A204.1 (cell line): ENCODE data around the gene SFMBT1.

ENCODE experiments used
- FAIRE-seq: peaks from 2 replicates; lab custom pipeline; 2012; peaks lifted over from hg19 to GRCh38; lab: Jason Lieb, UNC

SFMBT1 gene

DNA sequence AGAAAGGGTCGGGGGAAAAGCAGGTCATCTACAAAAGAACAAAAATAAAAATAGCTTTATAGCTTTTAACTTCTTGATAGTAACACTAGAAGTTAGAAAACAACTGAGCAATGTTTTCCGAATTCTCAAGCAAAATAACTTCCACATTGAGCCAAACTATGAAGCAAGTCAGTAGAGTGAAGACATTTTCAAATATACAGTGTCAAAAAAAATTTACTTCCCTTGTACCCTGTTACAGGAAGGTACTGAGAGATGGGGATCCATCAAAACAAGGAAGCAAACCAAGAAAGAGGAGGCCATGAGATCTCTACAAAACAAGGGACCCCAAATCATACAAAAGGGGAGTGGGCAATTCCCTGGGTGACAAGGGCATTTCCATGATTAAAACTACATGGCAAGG lies 121.9 kb downstream of the SFMBT1 start:
- FAIRE-seq, result no peak

- FAIRE-seq, result no peak
Observed at GRCh38 chr3:52920841-52921240, 125.0 kb downstream of the SFMBT1 start.

DNA sequence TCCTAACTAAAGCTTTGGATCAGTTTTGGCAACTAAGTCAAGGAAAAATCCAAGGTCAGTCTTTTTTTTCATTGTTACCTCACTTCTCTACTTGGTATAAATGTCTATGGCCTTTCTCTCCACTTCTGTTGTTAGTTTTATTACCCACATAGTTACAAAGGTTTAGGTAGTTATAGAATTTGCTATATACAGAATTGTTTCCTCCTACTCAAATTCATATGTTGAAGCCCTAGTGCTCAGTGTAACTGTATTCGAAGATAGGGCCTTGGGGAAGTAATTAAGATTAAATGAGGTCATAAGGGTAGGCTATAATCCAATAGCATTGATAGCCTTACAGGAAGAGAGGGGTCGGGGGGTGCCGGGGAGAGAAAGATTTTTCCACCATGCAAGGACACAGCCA lies 128.8 kb downstream of the SFMBT1 start:
- FAIRE-seq, result no peak

DNA sequence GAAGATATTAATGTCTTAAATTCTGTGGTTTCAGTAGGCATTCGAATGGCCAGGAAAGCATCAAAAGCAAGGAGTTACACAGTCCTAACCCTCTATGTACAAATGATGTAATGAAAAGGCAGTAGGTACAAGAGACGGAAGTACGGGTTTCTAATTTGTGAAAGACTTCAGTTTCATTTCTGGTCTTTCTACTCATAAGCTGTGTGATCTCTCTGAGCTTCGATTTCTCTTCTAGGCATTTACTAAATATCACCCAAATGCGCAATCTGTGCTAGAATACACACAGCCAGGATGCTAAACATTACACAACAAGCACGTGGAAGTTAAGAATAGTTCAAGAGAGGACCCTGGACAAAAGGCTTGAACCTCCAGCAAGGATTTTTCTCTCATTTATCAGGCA lies 130.6 kb downstream of the SFMBT1 start:
- FAIRE-seq, result no peak

DNA sequence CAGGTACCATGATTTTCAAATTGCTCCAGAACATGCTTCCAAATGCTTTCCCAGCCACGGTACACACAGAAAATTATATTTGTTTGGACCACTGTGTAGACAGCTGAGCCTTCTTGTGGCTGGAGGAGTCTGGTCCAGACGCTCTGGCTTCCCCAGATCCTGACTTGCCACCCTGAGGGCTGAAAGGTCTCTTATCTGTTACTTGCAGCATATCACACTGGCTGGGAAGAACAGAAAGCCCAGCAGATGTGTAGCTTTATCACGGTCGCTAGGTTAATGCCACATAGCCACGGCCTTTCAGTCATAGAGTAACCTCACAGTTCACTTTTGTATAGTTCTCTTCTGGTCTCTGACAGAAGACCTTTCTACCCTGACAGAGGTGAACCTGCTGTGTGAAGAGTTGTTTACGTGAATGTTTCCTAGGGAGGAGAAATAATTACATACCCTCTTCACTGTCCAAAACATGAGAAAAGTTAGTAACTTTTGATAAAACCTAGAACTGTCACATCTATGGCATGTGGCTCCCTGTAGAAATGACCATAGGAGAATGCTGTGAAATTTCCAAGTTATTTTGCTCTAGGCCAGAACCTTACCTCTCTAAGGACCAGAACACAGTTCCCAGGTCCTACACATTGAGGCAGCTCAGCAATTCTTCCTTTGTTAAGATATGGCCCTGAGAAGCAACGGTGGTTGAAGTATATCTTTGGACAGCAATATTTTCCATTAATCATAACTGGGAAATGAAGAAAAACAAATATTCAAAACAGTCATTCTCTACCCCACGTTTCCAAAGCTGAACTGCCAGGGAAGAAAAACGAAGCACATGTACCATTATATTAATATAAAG lies 132.8 kb downstream of the SFMBT1 start:
- FAIRE-seq, result no peak

DNA sequence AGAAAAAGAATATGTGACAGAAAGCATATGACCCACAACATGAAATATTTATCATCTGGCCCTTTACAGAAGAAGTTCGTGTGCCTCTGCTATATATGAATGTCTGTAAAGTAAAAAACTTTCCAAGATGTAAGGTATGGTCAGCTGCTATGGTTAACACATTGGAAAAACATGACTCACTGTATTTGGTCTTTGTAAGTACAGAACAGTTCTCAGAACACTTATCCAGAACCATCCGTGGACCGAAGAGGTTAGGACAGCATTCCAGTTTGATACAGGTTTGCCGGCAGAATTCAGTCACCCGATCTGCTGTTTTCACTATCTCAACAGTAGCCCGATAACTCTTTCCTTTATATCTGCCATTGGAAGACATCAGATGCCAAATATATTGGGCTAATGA lies 135.1 kb downstream of the SFMBT1 start:
- FAIRE-seq, result no peak

- FAIRE-seq, result no peak
Observed at GRCh38 chr3:52907497-52907896, 138.4 kb downstream of the SFMBT1 start.

- FAIRE-seq, result no peak
Observed at GRCh38 chr3:52904552-52904951, 141.3 kb downstream of the SFMBT1 start.

DNA sequence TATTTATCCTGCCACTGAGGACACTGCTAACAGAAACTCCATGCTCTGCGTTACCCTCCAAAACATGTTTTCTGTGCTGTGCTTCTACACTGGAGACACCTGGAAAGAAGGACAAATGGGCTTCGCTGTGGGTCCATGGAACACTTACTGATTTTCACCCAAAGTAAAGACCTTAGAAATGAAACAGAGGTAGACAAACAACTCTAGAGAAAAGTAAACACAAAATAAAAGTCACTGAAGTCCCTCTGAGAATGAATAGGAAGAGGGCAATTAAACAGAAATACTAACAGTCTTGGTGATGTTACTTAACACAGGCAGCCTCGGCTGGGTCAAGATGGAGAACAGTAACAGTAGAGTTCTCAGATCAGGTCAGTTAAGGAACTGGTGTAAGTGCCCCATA lies 141.9 kb downstream of the SFMBT1 start:
- FAIRE-seq, result no peak

DNA sequence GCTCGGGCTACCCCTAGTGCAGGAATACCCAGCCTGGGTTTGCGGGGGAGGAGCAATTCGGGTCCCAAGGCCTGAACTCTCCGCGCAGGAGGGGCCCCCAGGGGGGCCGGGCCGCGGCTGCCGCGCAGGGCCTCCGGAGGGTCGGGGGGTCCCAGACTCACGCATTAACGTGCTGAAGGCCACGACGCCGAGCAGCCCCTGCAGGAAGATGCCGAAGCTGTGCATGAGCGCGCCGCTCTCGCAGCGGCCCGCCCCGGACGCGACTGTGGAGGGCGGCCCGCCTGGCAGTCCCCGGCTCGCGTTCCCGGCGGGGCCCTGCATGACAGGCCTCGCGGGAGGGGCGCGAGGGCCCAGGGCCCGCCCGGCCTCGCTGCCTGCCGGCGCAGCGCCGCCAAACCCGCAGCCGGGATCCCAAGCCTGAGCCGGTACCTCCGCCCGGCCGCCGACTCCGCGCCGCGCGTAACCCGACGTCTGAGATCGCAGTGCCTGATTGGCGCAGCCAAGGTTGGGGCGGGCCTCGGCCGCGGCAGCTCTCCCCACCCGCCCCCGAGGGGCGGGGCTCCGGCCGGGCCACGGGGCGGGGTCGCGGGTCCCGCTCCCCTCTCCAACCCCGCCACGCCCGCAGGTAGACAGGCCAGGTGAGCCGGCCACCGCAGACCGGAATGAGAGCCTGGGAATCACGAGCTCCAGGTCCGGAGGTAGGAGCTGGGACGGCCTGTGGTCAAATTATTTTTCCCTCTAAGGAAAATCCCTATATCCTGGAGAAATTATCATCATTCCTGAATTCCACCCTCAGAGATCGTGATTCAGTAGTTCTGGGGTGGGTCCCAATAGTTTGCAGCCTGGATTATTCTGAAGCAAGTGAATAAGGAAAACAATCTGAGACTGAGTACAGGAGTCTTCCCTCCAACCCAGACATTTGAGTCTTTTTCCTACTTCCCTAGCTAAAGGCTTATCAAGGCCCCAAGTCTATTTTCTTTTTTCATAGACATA lies 148.4 kb downstream of the SFMBT1 start, which contains the start of gene STIMATE:
TSS of gene STIMATE (minus strand) at position 419 of the 993 bp plus-strand sequence. CDS start at position 321, 98 bp downstream.
- no peak for FAIRE-seq

DNA sequence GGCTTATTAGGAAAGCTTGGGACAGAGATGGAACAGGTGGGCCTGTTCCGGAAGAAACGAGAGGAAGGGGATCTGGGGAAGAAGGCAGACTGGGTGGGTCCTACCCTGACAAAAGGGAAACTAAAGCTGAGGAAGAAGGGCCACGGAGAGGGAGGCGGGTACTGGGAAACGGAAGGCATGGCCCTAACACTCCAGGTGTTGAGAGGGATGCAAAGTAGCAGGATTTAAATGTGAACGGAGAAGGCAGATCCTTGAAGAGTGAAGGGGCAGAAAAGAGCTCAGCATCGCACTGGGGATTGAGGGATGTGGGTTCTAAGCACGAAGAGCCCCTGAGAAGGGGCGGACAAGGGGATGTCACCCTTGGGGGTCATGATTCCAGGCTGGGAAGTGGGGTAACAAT lies 149.3 kb downstream of the SFMBT1 start:
- FAIRE-seq, result no peak

- FAIRE-seq, result no peak
Observed at GRCh38 chr3:52896151-52896550, 149.7 kb downstream of the SFMBT1 start.

DNA sequence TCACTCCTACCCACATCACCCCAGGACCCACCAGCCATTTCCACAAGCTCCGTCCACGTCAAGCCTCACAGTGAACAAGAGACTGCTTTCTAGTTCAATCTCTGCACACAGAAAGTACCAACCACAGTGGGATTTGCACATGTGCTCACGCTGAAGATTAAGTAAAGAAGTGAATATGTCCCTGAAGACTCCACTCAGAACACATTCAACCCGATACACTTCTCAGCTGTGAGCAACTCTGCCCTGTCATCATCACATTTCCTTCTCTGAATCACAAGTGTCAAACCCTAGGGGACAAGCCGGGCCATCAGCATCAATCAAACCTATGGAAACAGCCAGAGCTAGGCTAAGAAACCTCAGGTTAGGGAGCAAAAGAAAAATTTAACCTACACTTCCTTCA lies 150.5 kb downstream of the SFMBT1 start:
- FAIRE-seq, result no peak

- FAIRE-seq, result no peak
Observed at GRCh38 chr3:52894756-52895155, 151.1 kb downstream of the SFMBT1 start.

DNA sequence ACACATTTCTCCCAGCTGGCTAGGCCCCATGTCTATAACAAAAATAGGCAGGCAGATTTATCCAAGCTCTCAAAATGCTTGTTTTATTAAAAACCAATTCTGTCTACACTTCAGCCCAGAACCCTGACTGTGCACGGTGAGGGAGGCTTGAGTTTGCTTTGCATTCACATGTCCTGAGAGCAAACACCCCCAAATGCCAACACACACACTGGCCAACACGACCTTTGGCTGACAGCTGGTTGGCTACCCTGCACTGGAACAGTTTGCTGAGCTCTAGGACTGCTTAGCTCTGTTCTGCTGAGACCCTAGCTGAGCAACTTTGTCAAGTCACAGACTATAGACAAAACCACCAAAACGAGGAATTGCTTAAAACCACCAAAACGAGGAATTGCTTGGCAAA lies 152.2 kb downstream of the SFMBT1 start:
- no peak for FAIRE-seq

GRCh38 chr3:52892625-52893311 lies 153.1 kb downstream of the SFMBT1 start:
- FAIRE-seq, result no peak

DNA sequence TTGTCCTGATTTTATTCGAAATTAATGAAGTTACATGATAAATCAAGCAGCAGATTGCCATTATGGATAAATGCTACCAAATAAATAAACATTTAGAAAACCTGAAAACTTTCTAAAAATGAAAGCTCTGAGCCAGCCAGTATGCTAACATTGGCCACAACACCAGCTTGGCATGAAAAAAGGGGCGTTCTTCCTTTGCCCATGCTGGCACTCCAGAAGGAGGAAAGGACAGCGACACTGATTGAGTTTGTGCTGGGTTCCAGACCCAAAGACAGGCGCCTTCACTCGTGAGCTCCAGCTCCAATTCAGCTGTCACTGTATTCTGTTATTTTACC lies 153.6 kb downstream of the SFMBT1 start:
- no peak for FAIRE-seq

DNA sequence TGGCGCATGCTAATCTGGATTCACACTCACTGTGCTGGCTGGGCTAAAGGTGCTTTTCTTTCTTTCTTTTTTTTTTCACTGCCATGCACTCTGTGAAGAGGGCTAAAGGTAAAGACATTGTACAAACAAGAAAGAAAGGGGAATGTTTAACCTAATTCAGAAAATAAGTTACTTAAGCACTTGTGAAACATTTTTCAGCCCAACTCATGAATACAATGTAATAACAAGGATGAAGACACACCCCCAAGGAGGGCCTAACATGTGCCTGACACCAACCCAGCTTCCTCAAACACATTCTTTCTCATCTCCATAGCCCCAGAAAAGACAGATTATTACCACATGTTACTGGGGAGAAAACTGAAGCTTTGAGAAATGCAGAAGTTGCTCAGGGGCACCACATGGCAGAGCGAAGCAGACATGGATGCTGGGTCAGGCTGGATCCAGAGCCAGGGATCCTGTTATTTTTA lies 154.2 kb downstream of the SFMBT1 start:
- no peak for FAIRE-seq

DNA sequence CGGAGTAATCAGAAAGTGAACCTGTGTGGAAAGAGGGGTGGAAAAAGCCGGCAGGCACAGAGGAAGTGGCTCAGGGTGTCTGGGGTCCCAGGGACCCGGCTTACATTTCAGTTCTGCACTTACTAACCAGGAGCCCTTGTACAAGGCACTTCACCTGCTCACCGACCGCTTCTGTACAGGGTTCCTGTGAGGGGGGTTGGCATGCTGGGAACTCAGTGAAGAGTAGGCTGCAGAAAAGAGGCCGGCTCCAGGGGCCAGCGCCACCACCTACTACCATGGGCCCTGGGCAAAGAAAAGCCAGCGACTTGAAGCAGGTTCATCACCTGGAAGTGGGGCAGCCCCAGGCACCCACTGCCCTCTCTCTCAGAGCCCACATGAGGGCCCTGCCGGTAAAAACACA lies 154.7 kb downstream of the SFMBT1 start:
- FAIRE-seq, result no peak

GRCh38 chr3:52890735-52891134 lies 155.1 kb downstream of the SFMBT1 start:
- no peak for FAIRE-seq

DNA sequence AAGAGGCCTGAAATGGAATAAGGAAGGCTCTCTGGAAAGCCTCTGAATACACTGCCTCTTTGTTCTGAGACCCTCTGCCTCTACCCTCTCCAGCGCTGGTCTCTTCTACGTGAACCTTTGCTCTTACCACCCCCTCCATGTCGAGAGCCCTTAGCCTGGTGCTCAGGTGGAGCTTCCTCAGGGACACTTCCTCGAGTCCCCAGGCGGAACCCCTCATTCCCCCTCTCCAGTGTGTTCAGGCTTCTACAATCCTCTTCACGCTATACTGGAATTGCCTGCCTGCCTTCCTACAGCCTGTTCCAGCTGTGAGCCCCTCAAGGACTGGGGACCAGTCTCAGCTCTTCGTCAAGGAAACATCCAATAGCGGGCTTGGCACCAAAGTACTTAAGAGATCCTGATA lies 156.0 kb downstream of the SFMBT1 start:
- no peak for FAIRE-seq

- no peak for FAIRE-seq
Observed at GRCh38 chr3:52887166-52887565, 158.7 kb downstream of the SFMBT1 start.
